ENCODE results near the gene OSBP.

OSBP gene

GRCh38 chr11:59607703-59608454 is 7.7 kb downstream of the OSBP start:
- DNase-seq, result no peak

GRCh38 chr11:59602432-59602831 is 13.1 kb downstream of the OSBP start:
- no peak for DNase-seq

- no peak for DNase-seq
Measured at GRCh38 chr11:59601788-59602187, 13.8 kb downstream of the OSBP start.

- no peak for DNase-seq
Measured at GRCh38 chr11:59600636-59601035, 14.9 kb downstream of the OSBP start.

- no peak for DNase-seq
Measured at GRCh38 chr11:59600234-59600633, 15.3 kb downstream of the OSBP start.

- no peak for DNase-seq
Measured at GRCh38 chr11:59598961-59599360, 16.6 kb downstream of the OSBP start.

- no peak for DNase-seq
Measured at GRCh38 chr11:59584294-59584693, 31.3 kb downstream of the OSBP start.

GRCh38 chr11:59582006-59582405 is 33.6 kb downstream of the OSBP start:
- no peak for DNase-seq

GRCh38 chr11:59578369-59578768 is 37.2 kb downstream of the OSBP start:
- no peak for DNase-seq

- DNase-seq, result no peak
Measured at GRCh38 chr11:59575505-59575904, 40.1 kb downstream of the OSBP start.

- DNase-seq, result no peak
Measured at GRCh38 chr11:59574932-59575502, 40.6 kb downstream of the OSBP start.

GRCh38 chr11:59574467-59574866 is 41.1 kb downstream of the OSBP start:
- no peak for DNase-seq

- DNase-seq, result no peak
Measured at GRCh38 chr11:59573216-59573615, 42.4 kb downstream of the OSBP start.

- DNase-seq, result no peak
Measured at GRCh38 chr11:59572091-59572490, 43.5 kb downstream of the OSBP start.

GRCh38 chr11:59562292-59562691 is 53.3 kb downstream of the OSBP start:
- DNase-seq, result no peak

- peak; percentile 77 for DNase-seq
Measured at GRCh38 chr11:59560702-59561473, 54.7 kb downstream of the OSBP start.

GRCh38 chr11:59560290-59560701 is 55.3 kb downstream of the OSBP start:
- DNase-seq, result peak; percentile 79

GRCh38 chr11:59559886-59560285 is 55.7 kb downstream of the OSBP start:
- no peak for DNase-seq

- DNase-seq, result no peak
Measured at GRCh38 chr11:59558270-59558643, 57.3 kb downstream of the OSBP start.

GRCh38 chr11:59556917-59557348 is 58.6 kb downstream of the OSBP start:
- no peak for DNase-seq

- DNase-seq, result peak; percentile 44
Measured at GRCh38 chr11:59556115-59556916, 59.3 kb downstream of the OSBP start.

GRCh38 chr11:59555601-59556114 is 59.9 kb downstream of the OSBP start:
- no peak for DNase-seq

GRCh38 chr11:59553323-59553722 is 62.3 kb downstream of the OSBP start:
- DNase-seq, result no peak

Data from NCI-H1092 (cell line).